Stimulated activated CD4-positive, alpha-beta T cell treated with anti-CD3 and anti-CD28 coated beads, TNF-alpha, amount 100 ng/mL, for 24 hours (primary cell): ENCODE results near the gene AQP2.

Experiments
- DNase-seq, 3 experiments: peaks; one replicate each; pipeline ENCODE4 v3.0.0-alpha.2; 2020; ENCODE audit warnings: low read depth in 3 of 3

AQP2 gene

GRCh38 chr12:49950273-49951251, at the start of gene AQP2:
AQP2 (plus strand) TSS chr12:49950737; CDS start chr12:49950831, 94 bp downstream.
- no peak for DNase-seq

GRCh38 chr12:49901026-49901425, 49.5 kb upstream of the AQP2 start:
- no peak for DNase-seq

GRCh38 chr12:49901986-49902385, 48.6 kb upstream of the AQP2 start:
- no peak for DNase-seq

GRCh38 chr12:49902399-49903350, 47.9 kb upstream of the AQP2 start:
- no peak for DNase-seq

GRCh38 chr12:49903351-49903699, 47.2 kb upstream of the AQP2 start:
- no peak for DNase-seq

- peak; percentile 4 to 49 (median 19) for DNase-seq
Measured at GRCh38 chr12:49903700-49904423, 46.7 kb upstream of the AQP2 start, which contains the start of gene FAIM2. FAIM2 (minus strand) TSS chr12:49903900; CDS start chr12:49903792, 108 bp downstream.

GRCh38 chr12:49904601-49905000, 45.9 kb upstream of the AQP2 start:
- no peak for DNase-seq

- DNase-seq: no peak
Measured at GRCh38 chr12:49905718-49906314, 44.7 kb upstream of the AQP2 start.

- no peak for DNase-seq
Measured at GRCh38 chr12:49907352-49907751, 43.2 kb upstream of the AQP2 start.

GRCh38 chr12:49909356-49909755, 41.2 kb upstream of the AQP2 start:
- no peak for DNase-seq

GRCh38 chr12:49909826-49910225, 40.7 kb upstream of the AQP2 start:
- peak in 1 of 3 experiments; percentile 6 for DNase-seq

- DNase-seq: no peak
Measured at GRCh38 chr12:49910331-49911212, 40.0 kb upstream of the AQP2 start.

GRCh38 chr12:49911213-49911605, 39.3 kb upstream of the AQP2 start:
- DNase-seq: no peak

GRCh38 chr12:49912345-49913255, 37.9 kb upstream of the AQP2 start:
- no peak for DNase-seq

- DNase-seq: no peak
Measured at GRCh38 chr12:49916129-49916919, 34.2 kb upstream of the AQP2 start.

- no peak for DNase-seq
Measured at GRCh38 chr12:49917166-49917787, 33.3 kb upstream of the AQP2 start.

GRCh38 chr12:49917788-49918173, 32.8 kb upstream of the AQP2 start:
- no peak for DNase-seq
